ENCODE data around the gene LRSAM1.

- no peak for TF ChIP-seq CTCF (IDR thresholded peaks at IDR 0.05; ENCODE audit: low read depth, low read length)
- TF ChIP-seq EZH2phosphoT487 (IDR thresholded peaks at IDR 0.05; ENCODE audit: low read depth), result no peak
Observed at GRCh38 chr9:127479507-127480081, 28.3 kb downstream of the LRSAM1 start.
